BLaER1 treated with 17β-estradiol and CSF1 and Interleukin-3, amounts not matched to agents 10 nM and 100 nM (cell line): ENCODE results near the gene COMMD7.

Source experiments
- H3K27ac ChIP-seq, 11 experiments: shearing (Covaris generic); formaldehyde crosslinking; 2 replicates each; pipeline ENCODE4 v1.8.1; 2022
- H3K27me3 ChIP-seq, 11 experiments: shearing (Covaris generic); formaldehyde crosslinking; 2 replicates each; pipeline ENCODE4 v1.8.1; 2022
- H3K36me3 ChIP-seq, 11 experiments: shearing (Covaris generic); formaldehyde crosslinking; 2 replicates each; pipeline ENCODE4 v1.8.1; 2022
- H3K4me1 ChIP-seq, 10 experiments: shearing (Covaris generic); formaldehyde crosslinking; 2 replicates each; pipeline ENCODE4 v1.8.1; 2022
- H3K4me2 ChIP-seq, 11 experiments: shearing (Covaris generic); formaldehyde crosslinking; 2 replicates each; pipeline ENCODE4 v1.8.1; 2022
- H3K4me3 ChIP-seq, 10 experiments: shearing (Covaris generic); formaldehyde crosslinking; 2 replicates each; pipeline ENCODE4 v1.8.1; 2022
- H3K9ac ChIP-seq, 11 experiments: shearing (Covaris generic); formaldehyde crosslinking; 2 replicates each; pipeline ENCODE4 v1.8.1; 2022
- H3K9me3 ChIP-seq, 11 experiments: shearing (Covaris generic); formaldehyde crosslinking; replicated peaks in 1 of 11; 2 replicates each; pipeline ENCODE4 v1.8.1; 2022
- H4K20me1 ChIP-seq, 11 experiments: shearing (Covaris generic); formaldehyde crosslinking; 2 replicates each; pipeline ENCODE4 v1.8.1; 2022
- Cebpa-rat ChIP-seq, 11 experiments: shearing (Covaris generic); IDR thresholded peaks; 2 replicates each; pipeline ENCODE4 v1.8.1; 2022

The COMMD7 gene

GRCh38 chr20:32784369-32785080 lies 41.3 kb upstream of the COMMD7 start:
- no peak overlapping the region for H3K9ac ChIP-seq
- H3K9me3 ChIP-seq = no peaks in the 10 kb centered on the region
- H3K27ac ChIP-seq = no peak overlapping the region
- no peak overlapping the region for H3K4me2 ChIP-seq
- H3K4me3 ChIP-seq = no peak overlapping the region
- peaks cover 0 to 58% (median 5%) of the 10 kb centered on the region in 11 experiments; a peak in 11 of 22 replicates for H3K36me3 ChIP-seq
- H3K27me3 ChIP-seq = no peaks in the 10 kb centered on the region
- H4K20me1 ChIP-seq = peaks cover 0 to 8% (median 0%) of the 10 kb centered on the region in 11 experiments; a peak in 2 of 22 replicates
- peaks cover 25 to 49% (median 33%) of the 10 kb centered on the region in 10 experiments for H3K4me1 ChIP-seq
- TF ChIP-seq Cebpa-rat (IDR thresholded peaks at IDR 0.05) = no peak

- peaks cover 0 to 18% (median 0%) of the 10 kb centered on the region in 11 experiments; a peak in 4 of 22 replicates for H4K20me1 ChIP-seq
- H3K36me3 ChIP-seq = peaks cover 0 to 28% (median 4%) of the 10 kb centered on the region in 11 experiments; a peak in 10 of 22 replicates
- H3K4me3 ChIP-seq = no peak overlapping the region; a peak in 1 of 20 replicates
- no peak overlapping the region for H3K27ac ChIP-seq
- peaks cover 36 to 65% (median 57%) of the 10 kb centered on the region in 10 experiments for H3K4me1 ChIP-seq
- no peaks in the 10 kb centered on the region for H3K9me3 ChIP-seq
- H3K9ac ChIP-seq = peak overlapping the region in 2 of 11 experiments; percentile 0 to 5; a peak in 2 of 22 replicates
- no peak for TF ChIP-seq Cebpa-rat (IDR thresholded peaks at IDR 0.05)
- peak overlapping the region; percentile 58 to 85 (median 74) for H3K4me2 ChIP-seq
- no peaks in the 10 kb centered on the region for H3K27me3 ChIP-seq
Observed at GRCh38 chr20:32780749-32781655, 37.7 kb upstream of the COMMD7 start.

GRCh38 chr20:32780278-32780677 lies 37.0 kb upstream of the COMMD7 start:
- H3K27me3 ChIP-seq = no peaks in the 10 kb centered on the region
- H4K20me1 ChIP-seq = peaks cover 0 to 18% (median 0%) of the 10 kb centered on the region in 11 experiments; a peak in 4 of 22 replicates
- no peak overlapping the region for H3K27ac ChIP-seq
- H3K36me3 ChIP-seq = peaks cover 0 to 20% (median 4%) of the 10 kb centered on the region in 11 experiments; a peak in 9 of 22 replicates
- peaks cover 36 to 70% (median 61%) of the 10 kb centered on the region in 10 experiments for H3K4me1 ChIP-seq
- H3K9ac ChIP-seq = peak overlapping the region in 1 of 11 experiments; percentile 5; a peak in 1 of 22 replicates
- H3K9me3 ChIP-seq = no peaks in the 10 kb centered on the region
- H3K4me2 ChIP-seq = peak overlapping the region; percentile 58 to 85 (median 74)
- no peak overlapping the region; a peak in 1 of 20 replicates for H3K4me3 ChIP-seq
- no peak for TF ChIP-seq Cebpa-rat (IDR thresholded peaks at IDR 0.05)

- H3K36me3 ChIP-seq = peaks cover 0 to 14% (median 3%) of the 10 kb centered on the region in 11 experiments; a peak in 6 of 22 replicates
Observed at GRCh38 chr20:32779500-32780211, 36.4 kb upstream of the COMMD7 start.

GRCh38 chr20:32777177-32777956 lies 34.1 kb upstream of the COMMD7 start:
- Histone ChIP-seq H3K4me3 (no peak overlapping the region), H3K27ac (peak overlapping the region in 1 of 11 experiments; percentile 24; a peak in 2 of 22 replicates), H3K9ac (peak overlapping the region in 2 of 11 experiments; percentile 13 to 45; a peak in 3 of 22 replicates), H3K4me1 (peaks cover 36 to 68% (median 57%) of the 10 kb centered on the region in 10 experiments), H3K4me2 (peak overlapping the region; percentile 54 to 80 (median 65)), H4K20me1 (peaks cover 0 to 18% (median 0%) of the 10 kb centered on the region in 11 experiments; a peak in 4 of 22 replicates), H3K27me3 (no peaks in the 10 kb centered on the region), H3K9me3 (no peaks in the 10 kb centered on the region), H3K36me3 (no peaks in the 10 kb centered on the region)
- TF ChIP-seq Cebpa-rat (IDR thresholded peaks at IDR 0.05) = no peak

More at GRCh38 chr20:32779500-32780211, 36.4 kb upstream of the COMMD7 start:
- H3K4me1 ChIP-seq = peaks cover 36 to 70% (median 61%) of the 10 kb centered on the region in 10 experiments
- no peaks in the 10 kb centered on the region for H3K27me3 ChIP-seq
- no peak overlapping the region for H3K4me3 ChIP-seq
- no peak overlapping the region for H3K27ac ChIP-seq
- no peak for TF ChIP-seq Cebpa-rat (IDR thresholded peaks at IDR 0.05)
- peak overlapping the region in 9 of 11 experiments; percentile 58 to 85 (median 74); a peak in 18 of 22 replicates for H3K4me2 ChIP-seq
- no peaks in the 10 kb centered on the region for H3K9me3 ChIP-seq
- H3K9ac ChIP-seq = 0 out of 22 replicates have a peak overlapping the region, but pooled peaks of 1 of the 11 experiments have one; percentile 5
- H4K20me1 ChIP-seq = peaks cover 0 to 18% (median 0%) of the 10 kb centered on the region in 11 experiments; a peak in 4 of 22 replicates

GRCh38 chr20:32775336-32775991 lies 32.2 kb upstream of the COMMD7 start:
- H3K27me3 ChIP-seq = no peaks in the 10 kb centered on the region
- H3K4me3 ChIP-seq = no peak overlapping the region
- no peak for TF ChIP-seq Cebpa-rat (IDR thresholded peaks at IDR 0.05)
- no peaks in the 10 kb centered on the region for H3K36me3 ChIP-seq
- no peaks in the 10 kb centered on the region for H3K9me3 ChIP-seq
- peaks cover 0 to 14% (median 0%) of the 10 kb centered on the region in 11 experiments; a peak in 4 of 22 replicates for H4K20me1 ChIP-seq
- peak overlapping the region in 4 of 11 experiments; percentile 54 to 74 (median 64); a peak in 1 of 22 replicates for H3K4me2 ChIP-seq
- H3K9ac ChIP-seq = no peak overlapping the region
- H3K27ac ChIP-seq = no peak overlapping the region
- H3K4me1 ChIP-seq = peaks cover 28 to 68% (median 55%) of the 10 kb centered on the region in 10 experiments

- peaks cover 22 to 57% (median 40%) of the 10 kb centered on the region in 10 experiments for H3K4me1 ChIP-seq
- H3K27me3 ChIP-seq = no peaks in the 10 kb centered on the region
- H3K9me3 ChIP-seq = no peaks in the 10 kb centered on the region
- no peaks in the 10 kb centered on the region for H3K36me3 ChIP-seq
- no peak overlapping the region for H3K9ac ChIP-seq
- no peak for TF ChIP-seq Cebpa-rat (IDR thresholded peaks at IDR 0.05)
- H3K4me2 ChIP-seq = no peak overlapping the region
- H3K4me3 ChIP-seq = no peak overlapping the region
- H4K20me1 ChIP-seq = peaks cover 0 to 10% (median 0%) of the 10 kb centered on the region in 11 experiments; a peak in 3 of 22 replicates
- H3K27ac ChIP-seq = no peak overlapping the region
Observed at GRCh38 chr20:32773855-32774254, 30.6 kb upstream of the COMMD7 start.
